ENCODE results near the gene BCO2.

Gene BCO2

DNA sequence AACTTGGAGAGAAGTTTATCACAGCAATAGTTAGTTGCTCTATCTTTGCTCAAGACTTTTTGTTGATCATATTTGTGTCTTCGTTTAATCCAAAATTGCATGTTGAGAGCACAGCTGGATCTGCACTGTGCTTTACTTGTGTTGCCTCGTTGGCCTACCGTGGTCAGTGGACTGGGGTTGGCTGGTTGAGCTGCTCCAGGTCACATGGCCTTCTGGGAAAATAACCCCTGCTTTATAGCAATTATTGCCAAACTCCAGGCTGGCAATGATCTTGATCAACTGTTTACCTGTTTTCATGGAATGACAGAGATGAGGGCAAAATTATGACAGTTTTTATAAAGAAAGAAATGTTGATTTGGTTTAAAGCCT lies 91.1 kb downstream of the BCO2 start:
- DNase-seq (ENCODE audit: low spot score), result no peak
- no peak overlapping the region for H3K27ac ChIP-seq
- ChIA-PET POLR2A (ENCODE audit: low non-redundant PET) (no interaction called here), CTCF (interaction anchor here (1.1 kb wide), 1 partner anchor 1039 kb away, joined by 3 read pairs; no protein-coding TSS in a partner anchor)
- TF ChIP-seq, protein P1, sequence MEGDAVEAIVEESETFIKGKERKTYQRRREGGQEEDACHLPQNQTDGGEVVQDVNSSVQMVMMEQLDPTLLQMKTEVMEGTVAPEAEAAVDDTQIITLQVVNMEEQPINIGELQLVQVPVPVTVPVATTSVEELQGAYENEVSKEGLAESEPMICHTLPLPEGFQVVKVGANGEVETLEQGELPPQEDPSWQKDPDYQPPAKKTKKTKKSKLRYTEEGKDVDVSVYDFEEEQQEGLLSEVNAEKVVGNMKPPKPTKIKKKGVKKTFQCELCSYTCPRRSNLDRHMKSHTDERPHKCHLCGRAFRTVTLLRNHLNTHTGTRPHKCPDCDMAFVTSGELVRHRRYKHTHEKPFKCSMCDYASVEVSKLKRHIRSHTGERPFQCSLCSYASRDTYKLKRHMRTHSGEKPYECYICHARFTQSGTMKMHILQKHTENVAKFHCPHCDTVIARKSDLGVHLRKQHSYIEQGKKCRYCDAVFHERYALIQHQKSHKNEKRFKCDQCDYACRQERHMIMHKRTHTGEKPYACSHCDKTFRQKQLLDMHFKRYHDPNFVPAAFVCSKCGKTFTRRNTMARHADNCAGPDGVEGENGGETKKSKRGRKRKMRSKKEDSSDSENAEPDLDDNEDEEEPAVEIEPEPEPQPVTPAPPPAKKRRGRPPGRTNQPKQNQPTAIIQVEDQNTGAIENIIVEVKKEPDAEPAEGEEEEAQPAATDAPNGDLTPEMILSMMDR (conservative IDR thresholded peaks at IDR 0.05; ENCODE audit: low read depth), result no peak

DNA sequence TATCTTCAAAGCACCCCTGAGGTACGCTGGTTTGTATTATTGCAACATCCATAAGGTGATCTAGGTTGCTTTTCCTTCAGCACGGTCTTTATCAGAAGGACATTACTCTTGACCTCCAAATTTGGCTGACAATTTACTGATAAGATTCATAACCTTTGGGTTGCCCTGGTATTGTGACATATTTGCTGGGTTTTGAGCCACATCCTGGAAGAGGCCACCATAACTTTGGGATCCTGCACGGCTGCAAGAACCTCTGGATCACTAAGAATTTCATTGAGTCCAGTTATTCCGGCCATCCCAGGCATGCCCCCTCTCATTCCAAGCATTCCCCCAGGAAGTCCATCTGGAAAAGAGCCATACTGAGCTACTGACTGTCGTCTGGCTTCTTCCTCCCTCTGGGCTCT lies 91.9 kb downstream of the BCO2 start:
- no peak overlapping the region for H3K27ac ChIP-seq
- POLR2A ChIA-PET (ENCODE audit: low non-redundant PET), result no interaction called here
- CTCF ChIA-PET, result interaction anchor here (1.1 kb wide), 1 partner anchor 1038 kb away, joined by 3 read pairs; no protein-coding TSS in a partner anchor
- TF ChIP-seq, protein P1 (conservative IDR thresholded peaks at IDR 0.05; ENCODE audit: low read depth), result no peak
- no peak for DNase-seq (ENCODE audit: low spot score)

DNA sequence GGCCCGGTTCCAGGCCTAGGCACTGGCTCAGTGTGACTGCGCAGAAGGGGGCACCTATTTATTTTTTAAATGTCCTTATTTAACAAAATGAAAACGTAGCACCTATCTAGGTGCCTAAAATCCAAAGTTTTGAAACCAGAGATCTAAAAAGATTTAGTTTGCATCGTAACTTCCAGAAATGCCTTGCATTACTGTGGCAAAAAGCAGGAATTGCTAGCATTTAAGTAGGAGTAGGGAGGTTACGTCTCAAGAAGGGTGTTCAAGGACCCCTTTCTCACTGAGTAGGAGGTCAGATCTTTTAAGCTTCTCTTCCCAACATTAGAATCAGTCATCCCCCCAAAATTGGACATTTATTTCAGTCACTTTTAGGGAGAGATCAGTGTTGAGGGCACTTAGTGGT lies 93.1 kb downstream of the BCO2 start:
- no peak overlapping the region for H3K27ac ChIP-seq
- CTCF ChIA-PET, result interaction anchor here (0.6 kb wide), 1 partner anchor 1627 kb away, joined by 3 read pairs; no protein-coding TSS in a partner anchor
- POLR2A ChIA-PET (ENCODE audit: low non-redundant PET), result no interaction called here
- no peak for DNase-seq (ENCODE audit: low spot score)
- TF ChIP-seq, protein P1 (conservative IDR thresholded peaks at IDR 0.05; ENCODE audit: low read depth), result no peak
